ES-I3 (cell line): ENCODE results near the gene GGCT.
"Not testable (repeated sequence)": the region's sequence is repeated elsewhere in the genome, so short reads cannot be mapped to it uniquely, and the experiment has no call there.

Experiments
- H3K36me3 ChIP-seq: 2 replicates; pipeline ENCODE4 v1.6.1; 2013; ENCODE audit warnings: mild to moderate bottlenecking, low read length, control low read depth, moderate library complexity; ENCODE audit not compliant: insufficient read depth
- H3K4me1 ChIP-seq: 2 replicates; pipeline ENCODE4 v1.6.1; 2013; ENCODE audit warnings: mild to moderate bottlenecking, control low read depth, low read length; ENCODE audit not compliant: insufficient read depth
- H3K9ac ChIP-seq: 2 replicates; pipeline ENCODE4 v1.6.1; 2013; ENCODE audit warnings: low read depth, mild to moderate bottlenecking, low read length, moderate library complexity
- H3K9me3 ChIP-seq: 2 replicates; pipeline ENCODE4 v1.6.1; 2013; ENCODE audit warnings: mild to moderate bottlenecking, low read length, moderate library complexity; ENCODE audit not compliant: control insufficient read depth, insufficient read depth

The GGCT gene

GRCh38 chr7:30527297-30527696 lies 22.7 kb upstream of the GGCT start:
- not testable (repeated sequence) for H3K9me3 ChIP-seq, H3K36me3 ChIP-seq, H3K4me1 ChIP-seq, H3K9ac ChIP-seq

GRCh38 chr7:30526163-30526562 lies 21.5 kb upstream of the GGCT start:
- Histone ChIP-seq H3K36me3 (no peaks in the 10 kb centered on the region), H3K4me1 (no peaks in the 10 kb centered on the region)

GRCh38 chr7:30525429-30525828 lies 20.8 kb upstream of the GGCT start:
- Histone ChIP-seq H3K36me3 (no peaks in the 10 kb centered on the region), H3K4me1 (no peaks in the 10 kb centered on the region), H3K9ac (no peak overlapping the region), H3K9me3 (no peaks in the 10 kb centered on the region)

More at GRCh38 chr7:30526163-30526562, 21.5 kb upstream of the GGCT start:
- no peak overlapping the region for H3K9ac ChIP-seq
- no peaks in the 10 kb centered on the region for H3K9me3 ChIP-seq

GRCh38 chr7:30524545-30524944 lies 19.9 kb upstream of the GGCT start:
- H3K9me3 ChIP-seq: no peaks in the 10 kb centered on the region
- H3K36me3 ChIP-seq: no peaks in the 10 kb centered on the region
- H3K4me1 ChIP-seq: no peaks in the 10 kb centered on the region
- no peak overlapping the region for H3K9ac ChIP-seq

GRCh38 chr7:30523466-30523865 lies 18.8 kb upstream of the GGCT start:
- H3K9me3 ChIP-seq: no peaks in the 10 kb centered on the region
- no peaks in the 10 kb centered on the region for H3K36me3 ChIP-seq
- H3K9ac ChIP-seq: no peak overlapping the region
- H3K4me1 ChIP-seq: no peaks in the 10 kb centered on the region

GRCh38 chr7:30522159-30522558 lies 17.5 kb upstream of the GGCT start:
- no peaks in the 10 kb centered on the region for H3K4me1 ChIP-seq
- no peak overlapping the region for H3K9ac ChIP-seq
- H3K9me3 ChIP-seq: no peaks in the 10 kb centered on the region
- no peaks in the 10 kb centered on the region for H3K36me3 ChIP-seq

- no peaks in the 10 kb centered on the region for H3K4me1 ChIP-seq
- no peaks in the 10 kb centered on the region for H3K9me3 ChIP-seq
- H3K36me3 ChIP-seq: no peaks in the 10 kb centered on the region
- no peak overlapping the region for H3K9ac ChIP-seq
Measured at GRCh38 chr7:30521532-30521931, 16.9 kb upstream of the GGCT start.

- no peaks in the 10 kb centered on the region for H3K4me1 ChIP-seq
- H3K9ac ChIP-seq: no peak overlapping the region
- no peaks in the 10 kb centered on the region for H3K36me3 ChIP-seq
- H3K9me3 ChIP-seq: no peaks in the 10 kb centered on the region
Measured at GRCh38 chr7:30519122-30519521, 14.5 kb upstream of the GGCT start.

GRCh38 chr7:30515761-30516160 lies 11.1 kb upstream of the GGCT start:
- H3K9me3 ChIP-seq: no peaks in the 10 kb centered on the region
- H3K4me1 ChIP-seq: no peaks in the 10 kb centered on the region
- H3K9ac ChIP-seq: no peak overlapping the region
- no peaks in the 10 kb centered on the region for H3K36me3 ChIP-seq

GRCh38 chr7:30514776-30515175 lies 10.1 kb upstream of the GGCT start:
- H3K9me3 ChIP-seq: no peaks in the 10 kb centered on the region
- no peaks in the 10 kb centered on the region for H3K36me3 ChIP-seq
- H3K9ac ChIP-seq: no peak overlapping the region
- H3K4me1 ChIP-seq: no peaks in the 10 kb centered on the region

GRCh38 chr7:30514177-30514576 lies 9.5 kb upstream of the GGCT start:
- H3K36me3 ChIP-seq: no peaks in the 10 kb centered on the region
- H3K9ac ChIP-seq: no peak overlapping the region
- no peaks in the 10 kb centered on the region for H3K9me3 ChIP-seq
- no peaks in the 10 kb centered on the region for H3K4me1 ChIP-seq

- no peaks in the 10 kb centered on the region for H3K4me1 ChIP-seq
- no peaks in the 10 kb centered on the region for H3K36me3 ChIP-seq
- no peaks in the 10 kb centered on the region for H3K9me3 ChIP-seq
- H3K9ac ChIP-seq: no peak overlapping the region
Measured at GRCh38 chr7:30513762-30514161, 9.1 kb upstream of the GGCT start.

- no peaks in the 10 kb centered on the region for H3K36me3 ChIP-seq
Measured at GRCh38 chr7:30511973-30512662, 7.5 kb upstream of the GGCT start.

GRCh38 chr7:30511494-30511893 lies 6.9 kb upstream of the GGCT start:
- Histone ChIP-seq H3K9ac (no peak overlapping the region), H3K9me3 (peaks cover 4% of the 10 kb centered on the region; the same call in 1 of the 2 replicates), H3K36me3 (no peaks in the 10 kb centered on the region), H3K4me1 (no peaks in the 10 kb centered on the region)

More at GRCh38 chr7:30511973-30512662, 7.5 kb upstream of the GGCT start:
- H3K9me3 ChIP-seq: peaks cover 4% of the 10 kb centered on the region; the same call in 1 of the 2 replicates
- no peak overlapping the region for H3K9ac ChIP-seq
- H3K4me1 ChIP-seq: no peaks in the 10 kb centered on the region

GRCh38 chr7:30510124-30511075 lies 5.8 kb upstream of the GGCT start:
- H3K9ac ChIP-seq: no peak overlapping the region
- no peaks in the 10 kb centered on the region for H3K36me3 ChIP-seq
- no peaks in the 10 kb centered on the region for H3K4me1 ChIP-seq
- peaks cover 4% of the 10 kb centered on the region; the same call in 1 of the 2 replicates for H3K9me3 ChIP-seq
